Body of pancreas (tissue), 4 donors: ENCODE measurements around the gene HECW1.

Experiments
- CTCF ChIP-seq, 7 experiments: fragments of 450-650 bp in 4 of 7; fragments of 200-600 bp in 3 of 7; sonication (generic) in 3 of 7; IDR thresholded peaks; one replicate each; pipeline ENCODE4 v1.5.1; 2016 to 2019; ENCODE audit warnings: antibody characterized with exemption in 7 of 7
- POLR2A ChIP-seq, 3 donors: fragments of 450-650 bp; IDR thresholded peaks; one replicate each; pipeline ENCODE4 v1.6.1; 2016; ENCODE audit warnings: antibody characterized with exemption in 3 of 3, mild to moderate bottlenecking in 2 of 3

GRCh38 chr7:43341132-43341531 is 228.7 kb downstream of the HECW1 start:
- TF ChIP-seq CTCF (IDR thresholded peaks at IDR 0.05) = no peak
- no peak for TF ChIP-seq POLR2A (IDR thresholded peaks at IDR 0.05)
